K562 (cell line): ENCODE results near the gene NOCT. TPM values are rescaled to one million over a fixed set of nuclear protein-coding genes. Genes with fewer than 3 reads are reported as not detected.

ENCODE experiments used
- ATAC-seq: fragments of 200-7000 bp; cut with Tn5 transposase; 3 replicates; pipeline ENCODE4 v1.9.1; 2020; ENCODE audit warnings: moderate library complexity
- BruUV-seq: library from RNA; stranded (reverse); fragments of 400-500 nt; replicated peaks from 2 replicates; lab custom pipeline; 2021; lab: Mats Ljungman, UMichigan
- CTCF ChIA-PET: fragments of 300-600 bp; formaldehyde crosslinking; extraction: SDS; loops from one replicate; lab custom pipeline; 2021; ENCODE audit warnings: low intra/inter-chr PET ratio; lab: Yijun Ruan, JAX
- POLR2A ChIA-PET: fragments of 300-600, 350-650 bp; sonication (Branson Sonifier 250); formaldehyde crosslinking; extraction: SDS; loops from one replicate; lab custom pipeline; 2021; ENCODE audit warnings: antibody characterized with exemption, inconsistent platforms; lab: Yijun Ruan, JAX
- DNase-seq, 4 experiments: peaks; one replicate each; pipeline versions ENCODE4 v3.0.0 to v3.0.0-alpha.2; 2011 to 2018; ENCODE audit warnings: low spot score in 3 of 4, mixed read lengths in 3 of 4; ENCODE audit errors: extremely low read depth in 1 of 4
- FAIRE-seq: peaks from 2 replicates; lab custom pipeline; 2011; peaks lifted over from hg19 to GRCh38; lab: Jason Lieb, UNC
- H2AFZ ChIP-seq: 2 replicates; pipeline ENCODE4 v1.6.0; 2011; ENCODE audit warnings: low read depth, low read length, control low read depth, inconsistent platforms
- H3K27ac ChIP-seq: fragments of 200-600 bp; 3 replicates; pipeline ENCODE4 v1.8.0; 2011; ENCODE audit warnings: low read depth, mild to moderate bottlenecking, control low read depth, inconsistent platforms, low read length, moderate library complexity, mixed read lengths; ENCODE audit errors: extremely low read depth
- H3K27me3 ChIP-seq, 2 experiments: fragments of 300-600 bp in 1 of 2; 2 replicates in 1 of 2; 3 replicates in 1 of 2; pipeline versions ENCODE4 v1.6.0 to v1.8.0; 2011; ENCODE audit warnings: inconsistent platforms in 2 of 2, low read length in 2 of 2, mild to moderate bottlenecking in 1 of 2, mixed read lengths in 1 of 2, moderate library complexity in 1 of 2; ENCODE audit not compliant: control insufficient read depth in 2 of 2, insufficient read depth in 2 of 2
- H3K36me3 ChIP-seq: fragments of 300-600 bp; 3 replicates; pipeline ENCODE4 v1.8.0; 2011; ENCODE audit warnings: mild to moderate bottlenecking, low read length, inconsistent platforms; ENCODE audit not compliant: control insufficient read depth, insufficient read depth
- H3K4me1 ChIP-seq, 2 experiments: fragments of 200-600 bp in 1 of 2; replicated peaks in 1 of 2; 2 replicates in 1 of 2; 3 replicates in 1 of 2; pipeline versions ENCODE4 v1.5.1 to v1.8.0; 2011; ENCODE audit warnings: inconsistent platforms in 2 of 2, low read length in 2 of 2, mild to moderate bottlenecking in 1 of 2, mixed read lengths in 1 of 2, moderate library complexity in 1 of 2; ENCODE audit not compliant: control insufficient read depth in 2 of 2, insufficient read depth in 2 of 2
- H3K4me2 ChIP-seq: 2 replicates; pipeline ENCODE4 v1.6.1; 2011; ENCODE audit warnings: low read length, control low read depth, inconsistent platforms, mixed read lengths; ENCODE audit not compliant: insufficient read depth
- H3K4me3 ChIP-seq: fragments of 200-600 bp; sonication (generic), shearing (Covaris generic); 2 replicates; pipeline ENCODE4 v1.5.1; 2016; ENCODE audit warnings: control low read depth, inconsistent platforms
- H3K79me2 ChIP-seq: fragments of 200-600 bp; 3 replicates; pipeline ENCODE4 v1.8.0; 2011; ENCODE audit warnings: low read length, inconsistent platforms; ENCODE audit not compliant: control insufficient read depth, insufficient read depth
- H3K9ac ChIP-seq, 2 experiments: 2 replicates each; pipeline versions ENCODE4 v1.6.0 to v1.6.1; 2011; ENCODE audit warnings: low read depth in 2 of 2, low read length in 2 of 2, control low read depth in 1 of 2, inconsistent platforms in 1 of 2, mild to moderate bottlenecking in 1 of 2, mixed read lengths in 1 of 2; ENCODE audit not compliant: insufficient read depth in 1 of 2
- H3K9me1 ChIP-seq: one replicate; pipeline ENCODE4 v1.6.0; 2011; ENCODE audit warnings: inconsistent platforms, mild to moderate bottlenecking, low read length, moderate library complexity; ENCODE audit not compliant: control insufficient read depth, insufficient read depth
- H3K9me3 ChIP-seq: replicated peaks from 2 replicates; pipeline ENCODE4 v1.5.1; 2011; ENCODE audit warnings: low read depth, low read length, inconsistent platforms; ENCODE audit not compliant: control insufficient read depth, insufficient read depth
- H4K20me1 ChIP-seq: replicated peaks from 2 replicates; pipeline ENCODE4 v1.6.1; 2011; ENCODE audit warnings: low read length, inconsistent platforms, mixed read lengths; ENCODE audit not compliant: control insufficient read depth, insufficient read depth
- ATF7 ChIP-seq: fragments of 450-650 bp; IDR thresholded peaks from 2 replicates; pipeline ENCODE4 v1.7.1; 2014; ENCODE audit warnings: mild to moderate bottlenecking, moderate library complexity
- CBX3 ChIP-seq, 2 experiments: IDR thresholded peaks; 1 replicate in 1 of 2; 2 replicates in 1 of 2; pipeline ENCODE4 v1.6.1; 2012; ENCODE audit warnings: inconsistent platforms in 2 of 2, low read length in 2 of 2, borderline replicate concordance in 1 of 2, control low read depth in 1 of 2
- CHCHD3 ChIP-seq: fragments of 250-450 bp; sonication (Bioruptor Pico); IDR thresholded peaks from 2 replicates; pipeline ENCODE4 v2.1.2; 2022; ENCODE audit warnings: mild to moderate bottlenecking
- CHD2 ChIP-seq: IDR thresholded peaks from 2 replicates; pipeline ENCODE4 v1.6.1; 2011; ENCODE audit warnings: low read depth, low read length
- EGR1 ChIP-seq: fragments of 450-650 bp; conservative IDR thresholded peaks from 2 replicates; pipeline ENCODE4 v1.6.1; 2017; ENCODE audit warnings: mild to moderate bottlenecking
- FUS ChIP-seq: fragments of 200-400 bp; formaldehyde crosslinking; optimal IDR thresholded peaks from 2 replicates; pipeline ENCODE3; 2017; ENCODE audit warnings: low read depth, low read length
- GABPB1 ChIP-seq: sonication (generic); formaldehyde crosslinking; IDR thresholded peaks from 2 replicates; pipeline ENCODE4 v1.8.0; 2022; ENCODE audit warnings: mild to moderate bottlenecking, missing genetic modification reagents
- IFI16 ChIP-seq: fragments of 250-450 bp; sonication (Bioruptor Pico); IDR thresholded peaks from 2 replicates; pipeline ENCODE4 v2.1.2; 2022; ENCODE audit warnings: mild to moderate bottlenecking, inconsistent platforms
- JUND ChIP-seq, 2 experiments: IDR thresholded peaks; 2 replicates in 1 of 2; 3 replicates in 1 of 2; pipeline ENCODE4 v1.6.1; 2011; ENCODE audit warnings: borderline replicate concordance in 2 of 2, low read depth in 2 of 2, low read length in 2 of 2, improper control_type of control experiment in 1 of 2, missing biosample characterization in 1 of 2, missing genetic modification characterization in 1 of 2, missing genetic modification reagents in 1 of 2
- NR1H2 ChIP-seq: sonication (generic); formaldehyde crosslinking; IDR thresholded peaks from 2 replicates; pipeline ENCODE4 v1.4.0; 2020; ENCODE audit warnings: mild to moderate bottlenecking, missing genetic modification reagents
- RCOR1 ChIP-seq, 2 experiments: IDR thresholded peaks; 2 replicates each; pipeline ENCODE4 v1.6.1; 2012; ENCODE audit warnings: low read depth in 2 of 2, low read length in 2 of 2, borderline replicate concordance in 1 of 2, improper control_type of control experiment in 1 of 2
- SPI1 ChIP-seq: IDR thresholded peaks from 2 replicates; pipeline ENCODE4 v1.6.1; 2011; ENCODE audit warnings: low read depth, low read length, control low read depth, borderline replicate concordance
- TAF15 ChIP-seq: fragments of 200-400 bp; formaldehyde crosslinking; IDR thresholded peaks from 2 replicates; pipeline ENCODE4 v1.6.1; 2017; ENCODE audit warnings: mild to moderate bottlenecking, low read depth, low read length, moderate library complexity
- TRIM24 ChIP-seq, 2 experiments: fragments of 450-650 bp; IDR thresholded peaks; 2 replicates each; pipeline ENCODE4 v1.6.1; 2016
- ZFP1 ChIP-seq: fragments of 450-650 bp; formaldehyde crosslinking; IDR thresholded peaks from 2 replicates; pipeline ENCODE4 v1.4.0; 2020; ENCODE audit warnings: mild to moderate bottlenecking, mixed read lengths
- ZNF23 ChIP-seq: fragments of 250-450 bp; sonication (Bioruptor Pico); IDR thresholded peaks from 2 replicates; pipeline ENCODE4 v1.4.0; 2020; ENCODE audit warnings: mild to moderate bottlenecking
- ZNF316 ChIP-seq: fragments of 450-650 bp; IDR thresholded peaks from 2 replicates; pipeline ENCODE4 v1.6.1; 2016
- ZNF41 ChIP-seq: fragments of 250-450 bp; sonication (Bioruptor Pico); conservative IDR thresholded peaks from 2 replicates; pipeline ENCODE4 v1.4.0; 2020; ENCODE audit warnings: mild to moderate bottlenecking
- ZNF75A ChIP-seq: fragments of 450-650 bp; formaldehyde crosslinking; IDR thresholded peaks from 2 replicates; pipeline ENCODE4 v1.4.0; 2020; ENCODE audit warnings: mild to moderate bottlenecking
- WGBS: fragments of 100-300 bp; shearing (Covaris generic); methylation state at CpG from one replicate; pipeline ENCODE4 v1.1.6; 2016; ENCODE audit warnings: low coverage, mixed read lengths; ENCODE audit not compliant: insufficient coverage; ENCODE audit errors: missing lambda C conversion rate; 5-methylcytosine and 5-hydroxymethylcytosine counted together
- in situ Hi-C: fragments of 300-500 bp; cut with MboI; formaldehyde crosslinking; loops from 4 replicates; pipeline ENCODE4 v1.15.0; 2018; ENCODE audit warnings: inconsistent platforms, mixed read lengths
- intact Hi-C: fragments of 100-400 bp; cut with micrococcal nuclease; formaldehyde crosslinking; loops from 2 replicates; pipeline ENCODE4 v1.14.2; 2022
- polyA plus RNA-seq, 8 experiments: library from polyadenylated mRNA; depleted of rRNA in 4 of 8; stranded (reverse) in 5 of 8; unstranded in 3 of 8; fragments of >200 nt; fragmentation: Nextera tagmentation in 2 of 8; fragmentation: Illumina TruSeq in 1 of 8; extraction: Ambion mirVana in 2 of 8; extraction: Trizol in 1 of 8; gene quantifications; 2 replicates each; pipeline versions ENCODE4 v1.2.1 to v1.2.3, GENCODE V29; 2011 to 2014; ENCODE audit warnings: inconsistent platforms in 1 of 8, missing spikeins in 1 of 8
- total RNA-seq, 7 experiments: library from RNA; depleted of rRNA in 6 of 7; stranded (reverse); fragments of >200 nt in 6 of 7; fragmentation: Illumina TruSeq in 2 of 7; extraction: Trizol in 2 of 7; gene quantifications; 2 replicates each; pipeline versions ENCODE4 v1.2.1 to v1.2.3, GENCODE V29; 2011 to 2021; ENCODE audit warnings: low replicate concordance in 1 of 7
- TF ChIP-seq, protein P1 (sequence below): fragments of 450-650 bp; IDR thresholded peaks from 2 replicates; pipeline ENCODE4 v1.6.1; 2016; ENCODE audit warnings: missing biosample characterization, missing genetic modification characterization
- TF ChIP-seq, protein P2 (sequence below): fragments of 200-400 bp; formaldehyde crosslinking; IDR thresholded peaks from 2 replicates; pipeline ENCODE4 v1.6.1; 2017; ENCODE audit warnings: mild to moderate bottlenecking, low read depth, low read length, moderate library complexity
- TF ChIP-seq, protein P3 (sequence below): fragments of 250-450 bp; sonication (Bioruptor Pico); IDR thresholded peaks from 2 replicates; pipeline ENCODE4 v1.4.0; 2020

The NOCT gene
- total and polyA plus RNA-seq, 9 of the 15 experiments (the other 6 are each of a cell fraction or from before 2014, with no cell fraction given), result 1.3 to 20.2 (median 11.1) TPM

- ChIA-PET POLR2A (no interaction called here), CTCF (no interaction called here)
- H3K36me3 ChIP-seq, result no peaks in the 10 kb centered on the region
- H2AFZ ChIP-seq, result no peak overlapping the region
- H3K9me1 ChIP-seq, result no peaks in the 10 kb centered on the region
- BruUV-seq, result no TSS peak
- DNase-seq (no peak), ATAC-seq (no peak), FAIRE-seq (no peak)
- WGBS, result 32% methylated on average over 2 of the region's 2 CpGs
- H3K9ac ChIP-seq, result no peak overlapping the region
- intact Hi-C loops (no loop called here), in situ Hi-C loops (no loop called here)
- H3K79me2 ChIP-seq, result no peaks in the 10 kb centered on the region
- H3K4me2 ChIP-seq, result no peak overlapping the region
- H3K27ac ChIP-seq, result no peak overlapping the region
- no peaks in the 10 kb centered on the region for H4K20me1 ChIP-seq
- no peaks in the 10 kb centered on the region for H3K9me3 ChIP-seq
- no peaks in the 10 kb centered on the region for H3K27me3 ChIP-seq
- H3K4me3 ChIP-seq, result no peak overlapping the region
- H3K4me1 ChIP-seq, result peaks cover 4 to 9% of the 10 kb centered on the region in 2 experiments; a peak in 4 of 5 replicates
- TF ChIP-seq TAF15 (no peak), CBX3 (IDR thresholded peaks at IDR 0.05; ENCODE audit: borderline replicate concordance in 1 of 2, low read length in 2 of 2) (peak in 1 of 2 experiments; percentile 79; a peak in 2 of 3 replicates), CHD2 (no peak), SPI1 (no peak), GABPB1 (CRISPR knock-in tag) (no peak), ZNF23 (CRISPR knock-in tag) (no peak), CHCHD3 (no peak), ZNF316 (no peak), NR1H2 (CRISPR knock-in tag) (no peak), ZNF75A (CRISPR knock-in tag) (no peak), ZFP1 (CRISPR knock-in tag) (no peak), ATF7 (peak; percentile 71), EGR1 (no peak), TRIM24 (IDR thresholded peaks at IDR 0.05) (peak; percentile 70 to 72; a peak in 3 of 4 replicates), IFI16 (CRISPR knock-in tag) (no peak), FUS (no peak), ZNF41 (CRISPR knock-in tag) (no peak), JUND (IDR thresholded peaks at IDR 0.05; ENCODE audit: borderline replicate concordance, low read depth, low read length) (peak; percentile 59; the same call in 1 of the 2 replicates), JUND (tag; IDR thresholded peaks at IDR 0.05; ENCODE audit: borderline replicate concordance, low read depth, low read length) (peak; percentile 48; the same call in 1 of the 3 replicates), RCOR1 (IDR thresholded peaks at IDR 0.05; ENCODE audit: borderline replicate concordance in 1 of 2, low read depth in 2 of 2, low read length in 2 of 2) (no peak)
- TF ChIP-seq, protein P1, sequence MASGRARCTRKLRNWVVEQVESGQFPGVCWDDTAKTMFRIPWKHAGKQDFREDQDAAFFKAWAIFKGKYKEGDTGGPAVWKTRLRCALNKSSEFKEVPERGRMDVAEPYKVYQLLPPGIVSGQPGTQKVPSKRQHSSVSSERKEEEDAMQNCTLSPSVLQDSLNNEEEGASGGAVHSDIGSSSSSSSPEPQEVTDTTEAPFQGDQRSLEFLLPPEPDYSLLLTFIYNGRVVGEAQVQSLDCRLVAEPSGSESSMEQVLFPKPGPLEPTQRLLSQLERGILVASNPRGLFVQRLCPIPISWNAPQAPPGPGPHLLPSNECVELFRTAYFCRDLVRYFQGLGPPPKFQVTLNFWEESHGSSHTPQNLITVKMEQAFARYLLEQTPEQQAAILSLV, result no peak
- TF ChIP-seq, protein P2, sequence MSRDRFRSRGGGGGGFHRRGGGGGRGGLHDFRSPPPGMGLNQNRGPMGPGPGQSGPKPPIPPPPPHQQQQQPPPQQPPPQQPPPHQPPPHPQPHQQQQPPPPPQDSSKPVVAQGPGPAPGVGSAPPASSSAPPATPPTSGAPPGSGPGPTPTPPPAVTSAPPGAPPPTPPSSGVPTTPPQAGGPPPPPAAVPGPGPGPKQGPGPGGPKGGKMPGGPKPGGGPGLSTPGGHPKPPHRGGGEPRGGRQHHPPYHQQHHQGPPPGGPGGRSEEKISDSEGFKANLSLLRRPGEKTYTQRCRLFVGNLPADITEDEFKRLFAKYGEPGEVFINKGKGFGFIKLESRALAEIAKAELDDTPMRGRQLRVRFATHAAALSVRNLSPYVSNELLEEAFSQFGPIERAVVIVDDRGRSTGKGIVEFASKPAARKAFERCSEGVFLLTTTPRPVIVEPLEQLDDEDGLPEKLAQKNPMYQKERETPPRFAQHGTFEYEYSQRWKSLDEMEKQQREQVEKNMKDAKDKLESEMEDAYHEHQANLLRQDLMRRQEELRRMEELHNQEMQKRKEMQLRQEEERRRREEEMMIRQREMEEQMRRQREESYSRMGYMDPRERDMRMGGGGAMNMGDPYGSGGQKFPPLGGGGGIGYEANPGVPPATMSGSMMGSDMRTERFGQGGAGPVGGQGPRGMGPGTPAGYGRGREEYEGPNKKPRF, result no peak
- TF ChIP-seq, protein P3, sequence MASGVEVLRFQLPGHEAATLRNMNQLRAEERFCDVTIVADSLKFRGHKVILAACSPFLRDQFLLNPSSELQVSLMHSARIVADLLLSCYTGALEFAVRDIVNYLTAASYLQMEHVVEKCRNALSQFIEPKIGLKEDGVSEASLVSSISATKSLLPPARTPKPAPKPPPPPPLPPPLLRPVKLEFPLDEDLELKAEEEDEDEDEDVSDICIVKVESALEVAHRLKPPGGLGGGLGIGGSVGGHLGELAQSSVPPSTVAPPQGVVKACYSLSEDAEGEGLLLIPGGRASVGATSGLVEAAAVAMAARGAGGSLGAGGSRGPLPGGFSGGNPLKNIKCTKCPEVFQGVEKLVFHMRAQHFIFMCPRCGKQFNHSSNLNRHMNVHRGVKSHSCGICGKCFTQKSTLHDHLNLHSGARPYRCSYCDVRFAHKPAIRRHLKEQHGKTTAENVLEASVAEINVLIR (CRISPR knock-in tag), result no peak
These were observed 7.9 kb upstream of the NOCT start for GRCh38 chr4:139007640-139008039.
